GM23338 (cell line): ENCODE measurements around the gene RBCK1.

Experiments used
- EZH2 ChIP-seq: fragments of 200-600 bp; sonication (generic); IDR thresholded peaks from one replicate; pipeline ENCODE4 v1.8.0; 2017; ENCODE audit warnings: antibody characterized with exemption, mild to moderate bottlenecking, low read depth; ENCODE audit not compliant: unreplicated experiment
- EZH2phosphoT487 ChIP-seq: fragments of 200-600 bp; sonication (generic); IDR thresholded peaks from one replicate; pipeline ENCODE4 v1.8.1; 2018; ENCODE audit warnings: antibody characterized with exemption; ENCODE audit not compliant: unreplicated experiment
- POLR2AphosphoS5 ChIP-seq: IDR thresholded peaks from 2 replicates; pipeline ENCODE4 v1.6.1; 2016; ENCODE audit warnings: antibody characterized with exemption, low read depth
- REST ChIP-seq: IDR thresholded peaks from one replicate; pipeline ENCODE4 v1.6.1; 2018; ENCODE audit warnings: antibody characterized with exemption; ENCODE audit not compliant: unreplicated experiment
- TF ChIP-seq, protein P1 (sequence below), 2 experiments: fragments of 200-600 bp in 1 of 2; sonication (generic) in 1 of 2; conservative IDR thresholded peaks; 2 replicates each; pipeline versions ENCODE4 v1.5.1 to v1.6.1; 2016 to 2017; ENCODE audit warnings: antibody characterized with exemption in 2 of 2, low read depth in 2 of 2, mild to moderate bottlenecking in 2 of 2, moderate library complexity in 1 of 2

GRCh38 chr20:444862-445426 lies 36.8 kb downstream of the RBCK1 start:
- TF ChIP-seq REST, result no peak
- TF ChIP-seq, protein P1, sequence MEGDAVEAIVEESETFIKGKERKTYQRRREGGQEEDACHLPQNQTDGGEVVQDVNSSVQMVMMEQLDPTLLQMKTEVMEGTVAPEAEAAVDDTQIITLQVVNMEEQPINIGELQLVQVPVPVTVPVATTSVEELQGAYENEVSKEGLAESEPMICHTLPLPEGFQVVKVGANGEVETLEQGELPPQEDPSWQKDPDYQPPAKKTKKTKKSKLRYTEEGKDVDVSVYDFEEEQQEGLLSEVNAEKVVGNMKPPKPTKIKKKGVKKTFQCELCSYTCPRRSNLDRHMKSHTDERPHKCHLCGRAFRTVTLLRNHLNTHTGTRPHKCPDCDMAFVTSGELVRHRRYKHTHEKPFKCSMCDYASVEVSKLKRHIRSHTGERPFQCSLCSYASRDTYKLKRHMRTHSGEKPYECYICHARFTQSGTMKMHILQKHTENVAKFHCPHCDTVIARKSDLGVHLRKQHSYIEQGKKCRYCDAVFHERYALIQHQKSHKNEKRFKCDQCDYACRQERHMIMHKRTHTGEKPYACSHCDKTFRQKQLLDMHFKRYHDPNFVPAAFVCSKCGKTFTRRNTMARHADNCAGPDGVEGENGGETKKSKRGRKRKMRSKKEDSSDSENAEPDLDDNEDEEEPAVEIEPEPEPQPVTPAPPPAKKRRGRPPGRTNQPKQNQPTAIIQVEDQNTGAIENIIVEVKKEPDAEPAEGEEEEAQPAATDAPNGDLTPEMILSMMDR (conservative IDR thresholded peaks at IDR 0.05; ENCODE audit: low read depth in 2 of 2), result no peak
- no peak for TF ChIP-seq EZH2phosphoT487
- no peak for TF ChIP-seq EZH2
- TF ChIP-seq POLR2AphosphoS5, result no peak
